Fibroblast of skin of right biceps (primary cell): ENCODE results near the gene PNLDC1.

Experiments used
- DNase-seq: peaks from one replicate; pipeline ENCODE4 v3.0.0-alpha.2; 2013

Gene PNLDC1

GRCh38 chr6:159858259-159858658 lies 58.2 kb downstream of the PNLDC1 start:
- no peak for DNase-seq

- DNase-seq = no peak
Observed at GRCh38 chr6:159860482-159860881, 60.4 kb downstream of the PNLDC1 start.

GRCh38 chr6:159862103-159862502 lies 62.0 kb downstream of the PNLDC1 start:
- no peak for DNase-seq

- DNase-seq = peak; percentile 69
Observed at GRCh38 chr6:159863341-159863740, 63.3 kb downstream of the PNLDC1 start.

- DNase-seq = no peak
Observed at GRCh38 chr6:159865226-159865920, 65.3 kb downstream of the PNLDC1 start.

GRCh38 chr6:159866286-159867247 lies 66.5 kb downstream of the PNLDC1 start:
- no peak for DNase-seq
